Panc1 (cell line): ENCODE data around the gene LRRC4. TPM values are rescaled to one million over a fixed set of nuclear protein-coding genes. Genes with fewer than 3 reads are reported as not detected.

Source experiments
- ATAC-seq: fragments of 200-7000 bp; cut with Tn5 transposase; 2 replicates; pipeline ENCODE4 v1.9.1; 2020; ENCODE audit warnings: mild to moderate bottlenecking, moderate library complexity
- BruUV-seq: library from RNA; stranded (reverse); fragments of 400-500 nt; replicated peaks from 2 replicates; lab custom pipeline; 2021; lab: Mats Ljungman, UMichigan
- CTCF ChIA-PET: fragments of 300-600 bp; sonication (Branson Sonifier 250); formaldehyde crosslinking; loops from one replicate; lab custom pipeline; 2022; ENCODE audit warnings: antibody characterized with exemption; lab: Charles Lee
- POLR2A ChIA-PET: fragments of 300-600 bp; sonication (Branson Sonifier 250); formaldehyde crosslinking; loops from one replicate; lab custom pipeline; 2022; ENCODE audit warnings: antibody characterized with exemption; lab: Charles Lee
- DNase-seq: peaks from one replicate; pipeline ENCODE4 v3.0.0-alpha.2; 2010; ENCODE audit warnings: low read depth, low spot score
- H3K27ac ChIP-seq: 2 replicates; pipeline ENCODE4 v1.5.1; 2011; ENCODE audit warnings: mild to moderate bottlenecking, low read length, inconsistent platforms
- H3K27me3 ChIP-seq: fragments of 200-500 bp; sonication (Bioruptor generic); 2 replicates; pipeline ENCODE4 v1.6.0; 2014; ENCODE audit warnings: low read length, inconsistent platforms; ENCODE audit not compliant: control insufficient read depth, insufficient read depth
- H3K36me3 ChIP-seq: fragments of 200-500 bp; sonication (Bioruptor generic); 2 replicates; pipeline ENCODE4 v1.5.1; 2014; ENCODE audit warnings: inconsistent platforms, mild to moderate bottlenecking, low read length, moderate library complexity; ENCODE audit not compliant: control insufficient read depth, insufficient read depth
- H3K4me1 ChIP-seq: 2 replicates; pipeline ENCODE4 v1.5.1; 2011; ENCODE audit warnings: inconsistent platforms, mild to moderate bottlenecking, low read length, moderate library complexity; ENCODE audit not compliant: control insufficient read depth, insufficient read depth
- H3K4me3 ChIP-seq, 2 experiments: 2 replicates each; pipeline ENCODE4 v1.5.1; 2011 to 2012; ENCODE audit warnings: low read depth in 2 of 2, low read length in 2 of 2, mild to moderate bottlenecking in 2 of 2, inconsistent platforms in 1 of 2, moderate library complexity in 1 of 2
- H3K9me3 ChIP-seq: fragments of 200-500 bp; sonication (Bioruptor generic); 2 replicates; pipeline ENCODE4 v1.5.1; 2014; ENCODE audit warnings: low read depth, mild to moderate bottlenecking, inconsistent platforms, low read length, moderate library complexity; ENCODE audit not compliant: control insufficient read depth, insufficient read depth
- CTCF ChIP-seq: fragments of 450-650 bp; IDR thresholded peaks from 2 replicates; pipeline ENCODE4 v1.5.1; 2017; ENCODE audit warnings: mild to moderate bottlenecking
- POLR2AphosphoS5 ChIP-seq: IDR thresholded peaks from 2 replicates; pipeline ENCODE4 v1.6.1; 2012; ENCODE audit warnings: mild to moderate bottlenecking, low read depth, low read length, moderate library complexity
- REST ChIP-seq, 2 experiments: IDR thresholded peaks; 2 replicates each; pipeline ENCODE4 v1.6.1; 2011 to 2012; ENCODE audit warnings: low read depth in 2 of 2, control low read depth in 1 of 2, low read length in 1 of 2, mild to moderate bottlenecking in 1 of 2, moderate library complexity in 1 of 2; ENCODE audit not compliant: insufficient read depth in 1 of 2
- SIN3A ChIP-seq: IDR thresholded peaks from 2 replicates; pipeline ENCODE4 v1.6.1; 2012; ENCODE audit warnings: low read depth, mild to moderate bottlenecking, low read length, moderate library complexity, borderline replicate concordance; ENCODE audit not compliant: insufficient read depth
- TCF7L2 ChIP-seq: IDR thresholded peaks from 2 replicates; pipeline ENCODE4 v1.6.1; 2011; ENCODE audit warnings: mild to moderate bottlenecking, low read depth, low read length, inconsistent platforms
- in situ Hi-C: cut with HindIII; loops from 2 replicates; pipeline ENCODE4 v1.10.0; 2016; ENCODE audit warnings: low sequenced_read_pairs, low pct_unique_long_range_greater_than_20kb
- intact Hi-C: fragments of 100-400 bp; cut with micrococcal nuclease; formaldehyde crosslinking; loops from one replicate; pipeline ENCODE4 v1.10.0; 2022; ENCODE audit not compliant: unreplicated experiment
- total RNA-seq: library from RNA; stranded (reverse); gene quantifications from one replicate; pipeline ENCODE4 v1.2.1, GENCODE V29; 2021; ENCODE audit not compliant: unreplicated experiment

The LRRC4 gene
- total RNA-seq, 1 experiment from 2014 or later = not detected

GRCh38 chr7:127983804-127984332 lies 47.4 kb downstream of the LRRC4 start:
- no peak for TF ChIP-seq POLR2AphosphoS5
- TF ChIP-seq CTCF = no peak
- no peak for TF ChIP-seq TCF7L2
- TF ChIP-seq REST (IDR thresholded peaks at IDR 0.05; ENCODE audit: insufficient read depth in 1 of 2, low read depth in 2 of 2, low read length in 1 of 2) = no peak
- no peak for TF ChIP-seq SIN3A
- H3K4me3 ChIP-seq = no peak overlapping the region
- no peaks in the 10 kb centered on the region for H3K27me3 ChIP-seq
- H3K9me3 ChIP-seq = no peaks in the 10 kb centered on the region
- ATAC-seq (peak; percentile 30; the same call in 1 of the 2 replicates), DNase-seq (peak; percentile 20)
- no peaks in the 10 kb centered on the region for H3K36me3 ChIP-seq
- no peaks in the 10 kb centered on the region for H3K4me1 ChIP-seq
- POLR2A ChIA-PET = no interaction called here
- intact Hi-C loops = no loop called here
- no peak overlapping the region for H3K27ac ChIP-seq
- no TSS peak for BruUV-seq
- in situ Hi-C loops = no loop called here
- CTCF ChIA-PET = no interaction called here

GRCh38 chr7:127981965-127982364 lies 49.3 kb downstream of the LRRC4 start:
- ATAC-seq (no peak), DNase-seq (no peak)
- no TSS peak for BruUV-seq
- in situ Hi-C loops = no loop called here
- no peaks in the 10 kb centered on the region for H3K27me3 ChIP-seq
- TF ChIP-seq CTCF (no peak), SIN3A (no peak), TCF7L2 (no peak), REST (IDR thresholded peaks at IDR 0.05; ENCODE audit: insufficient read depth in 1 of 2, low read depth in 2 of 2, low read length in 1 of 2) (no peak), POLR2AphosphoS5 (no peak)
- H3K9me3 ChIP-seq = no peaks in the 10 kb centered on the region; the same call in 1 of the 2 replicates
- ChIA-PET CTCF (no interaction called here), POLR2A (no interaction called here)
- no peak overlapping the region for H3K4me3 ChIP-seq
- no peaks in the 10 kb centered on the region for H3K36me3 ChIP-seq
- H3K27ac ChIP-seq = no peak overlapping the region
- no peaks in the 10 kb centered on the region for H3K4me1 ChIP-seq
- intact Hi-C loops = no loop called here
